Measurements from ENCODE around the gene FHL2. TPM values are rescaled to one million over a fixed set of nuclear protein-coding genes. Genes with fewer than 3 reads are reported as not detected.

The FHL2 gene
- total and polyA plus RNA-seq, 9 of the 15 experiments (the other 6 are each of a cell fraction or from before 2014, with no cell fraction given): 7.5 to 33.1 (median 23.9) TPM

DNA sequence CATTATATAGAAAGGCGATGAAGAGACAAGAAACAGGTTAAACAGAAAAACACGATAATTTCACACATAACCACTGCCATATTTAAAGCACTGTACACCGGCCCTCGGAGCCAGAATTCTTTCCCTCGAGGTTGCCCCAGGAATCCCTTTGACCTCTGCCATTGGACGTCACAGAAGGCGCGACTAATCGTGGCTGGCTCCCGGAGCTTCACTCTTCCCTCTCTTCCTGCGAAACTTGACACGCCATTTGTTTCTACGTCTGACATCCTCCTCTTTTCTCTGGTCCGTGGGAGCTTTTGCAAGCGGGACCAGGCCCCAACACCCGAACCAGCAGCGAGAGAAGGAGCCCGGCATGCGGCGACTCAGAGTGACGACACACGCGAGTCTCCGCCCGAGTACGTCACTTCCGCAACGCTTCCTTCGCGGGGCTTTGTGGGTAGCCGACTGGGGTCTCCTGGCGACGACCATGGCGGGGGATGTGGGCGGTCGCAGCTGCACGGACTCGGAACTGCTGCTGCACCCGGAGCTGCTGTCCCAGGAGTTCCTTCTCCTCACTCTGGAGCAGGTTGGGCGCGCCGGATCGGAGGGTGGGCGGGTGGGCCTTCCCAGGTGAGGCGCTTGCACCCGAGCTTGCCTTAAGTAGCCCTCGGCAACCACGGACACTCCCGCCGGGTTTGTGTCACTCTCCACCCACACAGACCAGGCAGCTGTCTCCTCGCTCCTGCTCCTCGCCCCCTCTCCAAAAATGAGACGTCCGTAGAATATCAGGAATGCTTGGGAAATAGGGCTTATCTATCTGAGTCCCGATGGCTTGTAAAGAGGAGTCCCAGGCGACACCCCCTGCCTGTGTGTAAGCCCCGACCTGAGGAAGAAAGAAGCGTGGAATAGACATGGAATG is 61.5 kb downstream of the FHL2 start, which contains the start of gene C2orf49 (continued):
- TF ChIP-seq, protein P1, sequence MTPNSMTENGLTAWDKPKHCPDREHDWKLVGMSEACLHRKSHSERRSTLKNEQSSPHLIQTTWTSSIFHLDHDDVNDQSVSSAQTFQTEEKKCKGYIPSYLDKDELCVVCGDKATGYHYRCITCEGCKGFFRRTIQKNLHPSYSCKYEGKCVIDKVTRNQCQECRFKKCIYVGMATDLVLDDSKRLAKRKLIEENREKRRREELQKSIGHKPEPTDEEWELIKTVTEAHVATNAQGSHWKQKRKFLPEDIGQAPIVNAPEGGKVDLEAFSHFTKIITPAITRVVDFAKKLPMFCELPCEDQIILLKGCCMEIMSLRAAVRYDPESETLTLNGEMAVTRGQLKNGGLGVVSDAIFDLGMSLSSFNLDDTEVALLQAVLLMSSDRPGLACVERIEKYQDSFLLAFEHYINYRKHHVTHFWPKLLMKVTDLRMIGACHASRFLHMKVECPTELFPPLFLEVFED (CRISPR knock-in tag; conservative IDR thresholded peaks at IDR 0.05): peak; percentile 83; the same call in 1 of the 2 replicates
- TF ChIP-seq HCFC1 (IDR thresholded peaks at IDR 0.05; ENCODE audit: low read depth, low read length) (peak; percentile 77), PPARD (CRISPR knock-in tag; IDR thresholded peaks at IDR 0.05) (no peak), MCM3 (IDR thresholded peaks at IDR 0.05) (no peak), TOE1 (IDR thresholded peaks at IDR 0.05; ENCODE audit: borderline replicate concordance) (peak; percentile 61; the same call in 1 of the 2 replicates), TOE1 (CRISPR knock-in tag; IDR thresholded peaks at IDR 0.05; ENCODE audit: borderline replicate concordance, low read depth) (no peak), TEAD2 (tag; IDR thresholded peaks at IDR 0.05) (no peak), ZNF121 (CRISPR knock-in tag; conservative IDR thresholded peaks at IDR 0.05) (no peak), ZNF23 (CRISPR knock-in tag; IDR thresholded peaks at IDR 0.05) (no peak), HSF4 (CRISPR knock-in tag; IDR thresholded peaks at IDR 0.05; ENCODE audit: borderline replicate concordance) (no peak), HEY1 (CRISPR knock-in tag; IDR thresholded peaks at IDR 0.05; ENCODE audit: borderline replicate concordance) (no peak), NR2F6 (CRISPR knock-in tag; IDR thresholded peaks at IDR 0.05) (peak; percentile 83)
- TF ChIP-seq, protein P2, sequence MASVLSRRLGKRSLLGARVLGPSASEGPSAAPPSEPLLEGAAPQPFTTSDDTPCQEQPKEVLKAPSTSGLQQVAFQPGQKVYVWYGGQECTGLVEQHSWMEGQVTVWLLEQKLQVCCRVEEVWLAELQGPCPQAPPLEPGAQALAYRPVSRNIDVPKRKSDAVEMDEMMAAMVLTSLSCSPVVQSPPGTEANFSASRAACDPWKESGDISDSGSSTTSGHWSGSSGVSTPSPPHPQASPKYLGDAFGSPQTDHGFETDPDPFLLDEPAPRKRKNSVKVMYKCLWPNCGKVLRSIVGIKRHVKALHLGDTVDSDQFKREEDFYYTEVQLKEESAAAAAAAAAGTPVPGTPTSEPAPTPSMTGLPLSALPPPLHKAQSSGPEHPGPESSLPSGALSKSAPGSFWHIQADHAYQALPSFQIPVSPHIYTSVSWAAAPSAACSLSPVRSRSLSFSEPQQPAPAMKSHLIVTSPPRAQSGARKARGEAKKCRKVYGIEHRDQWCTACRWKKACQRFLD (CRISPR knock-in tag; IDR thresholded peaks at IDR 0.05): peak; percentile 24
- TF ChIP-seq, protein P3, sequence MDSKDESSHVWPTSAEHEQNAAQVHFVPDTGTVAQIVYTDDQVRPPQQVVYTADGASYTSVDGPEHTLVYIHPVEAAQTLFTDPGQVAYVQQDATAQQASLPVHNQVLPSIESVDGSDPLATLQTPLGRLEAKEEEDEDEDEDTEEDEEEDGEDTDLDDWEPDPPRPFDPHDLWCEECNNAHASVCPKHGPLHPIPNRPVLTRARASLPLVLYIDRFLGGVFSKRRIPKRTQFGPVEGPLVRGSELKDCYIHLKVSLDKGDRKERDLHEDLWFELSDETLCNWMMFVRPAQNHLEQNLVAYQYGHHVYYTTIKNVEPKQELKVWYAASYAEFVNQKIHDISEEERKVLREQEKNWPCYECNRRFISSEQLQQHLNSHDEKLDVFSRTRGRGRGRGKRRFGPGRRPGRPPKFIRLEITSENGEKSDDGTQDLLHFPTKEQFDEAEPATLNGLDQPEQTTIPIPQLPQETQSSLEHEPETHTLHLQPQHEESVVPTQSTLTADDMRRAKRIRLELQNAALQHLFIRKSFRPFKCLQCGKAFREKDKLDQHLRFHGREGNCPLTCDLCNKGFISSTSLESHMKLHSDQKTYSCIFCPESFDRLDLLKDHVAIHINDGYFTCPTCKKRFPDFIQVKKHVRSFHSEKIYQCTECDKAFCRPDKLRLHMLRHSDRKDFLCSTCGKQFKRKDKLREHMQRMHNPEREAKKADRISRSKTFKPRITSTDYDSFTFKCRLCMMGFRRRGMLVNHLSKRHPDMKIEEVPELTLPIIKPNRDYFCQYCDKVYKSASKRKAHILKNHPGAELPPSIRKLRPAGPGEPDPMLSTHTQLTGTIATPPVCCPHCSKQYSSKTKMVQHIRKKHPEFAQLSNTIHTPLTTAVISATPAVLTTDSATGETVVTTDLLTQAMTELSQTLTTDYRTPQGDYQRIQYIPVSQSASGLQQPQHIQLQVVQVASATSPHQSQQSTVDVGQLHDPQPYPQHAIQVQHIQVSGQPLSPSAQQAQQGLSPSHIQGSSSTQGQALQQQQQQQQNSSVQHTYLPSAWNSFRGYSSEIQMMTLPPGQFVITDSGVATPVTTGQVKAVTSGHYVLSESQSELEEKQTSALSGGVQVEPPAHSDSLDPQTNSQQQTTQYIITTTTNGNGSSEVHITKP (IDR thresholded peaks at IDR 0.05; ENCODE audit: partially characterized antibody): no peak
- TF ChIP-seq, protein P4, sequence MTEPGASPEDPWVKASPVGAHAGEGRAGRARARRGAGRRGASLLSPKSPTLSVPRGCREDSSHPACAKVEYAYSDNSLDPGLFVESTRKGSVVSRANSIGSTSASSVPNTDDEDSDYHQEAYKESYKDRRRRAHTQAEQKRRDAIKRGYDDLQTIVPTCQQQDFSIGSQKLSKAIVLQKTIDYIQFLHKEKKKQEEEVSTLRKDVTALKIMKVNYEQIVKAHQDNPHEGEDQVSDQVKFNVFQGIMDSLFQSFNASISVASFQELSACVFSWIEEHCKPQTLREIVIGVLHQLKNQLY (CRISPR knock-in tag; conservative IDR thresholded peaks at IDR 0.05): 0 out of 4 replicates have a peak, but pooled peaks of 1 of the 2 experiments have one; percentile 70
- TF ChIP-seq, protein P5, sequence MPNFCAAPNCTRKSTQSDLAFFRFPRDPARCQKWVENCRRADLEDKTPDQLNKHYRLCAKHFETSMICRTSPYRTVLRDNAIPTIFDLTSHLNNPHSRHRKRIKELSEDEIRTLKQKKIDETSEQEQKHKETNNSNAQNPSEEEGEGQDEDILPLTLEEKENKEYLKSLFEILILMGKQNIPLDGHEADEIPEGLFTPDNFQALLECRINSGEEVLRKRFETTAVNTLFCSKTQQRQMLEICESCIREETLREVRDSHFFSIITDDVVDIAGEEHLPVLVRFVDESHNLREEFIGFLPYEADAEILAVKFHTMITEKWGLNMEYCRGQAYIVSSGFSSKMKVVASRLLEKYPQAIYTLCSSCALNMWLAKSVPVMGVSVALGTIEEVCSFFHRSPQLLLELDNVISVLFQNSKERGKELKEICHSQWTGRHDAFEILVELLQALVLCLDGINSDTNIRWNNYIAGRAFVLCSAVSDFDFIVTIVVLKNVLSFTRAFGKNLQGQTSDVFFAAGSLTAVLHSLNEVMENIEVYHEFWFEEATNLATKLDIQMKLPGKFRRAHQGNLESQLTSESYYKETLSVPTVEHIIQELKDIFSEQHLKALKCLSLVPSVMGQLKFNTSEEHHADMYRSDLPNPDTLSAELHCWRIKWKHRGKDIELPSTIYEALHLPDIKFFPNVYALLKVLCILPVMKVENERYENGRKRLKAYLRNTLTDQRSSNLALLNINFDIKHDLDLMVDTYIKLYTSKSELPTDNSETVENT (CRISPR knock-in tag; IDR thresholded peaks at IDR 0.05): no peak
